DOHH2 (cell line): ENCODE measurements around the gene SEMA4D.

Experiments used
- EZH2phosphoT487 ChIP-seq: fragments of 200-600 bp; sonication (generic); IDR thresholded peaks from 2 replicates; pipeline ENCODE4 v1.6.1; 2017; ENCODE audit warnings: borderline replicate concordance, mild to moderate bottlenecking, antibody characterized with exemption, low read length, moderate library complexity, mixed read lengths
- TF ChIP-seq, protein P1 (sequence below): fragments of 200-600 bp; sonication (generic); IDR thresholded peaks from one replicate; pipeline ENCODE4 v1.5.1; 2014; ENCODE audit warnings: antibody characterized with exemption, mild to moderate bottlenecking, low read depth, low read length; ENCODE audit not compliant: poor library complexity, severe bottlenecking

DNA sequence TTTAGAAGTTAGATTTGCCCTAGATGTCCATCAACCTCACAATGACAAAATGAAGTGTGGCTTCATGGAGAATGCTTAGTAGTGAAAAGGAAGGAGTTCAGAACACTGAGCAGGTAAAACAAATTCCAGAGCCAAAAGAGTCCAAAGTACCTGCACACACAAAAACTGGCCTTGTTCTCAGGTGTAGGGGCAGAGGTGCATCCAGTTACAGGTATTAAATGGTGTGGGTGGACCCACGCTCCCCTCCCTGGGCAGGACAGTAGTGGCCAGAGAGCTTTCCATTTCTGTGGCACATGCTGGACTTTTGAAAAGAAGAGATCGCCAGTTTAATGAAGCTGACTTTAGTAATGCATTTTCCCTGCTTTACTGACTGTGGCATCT, 132.4 kb downstream of the SEMA4D start:
- TF ChIP-seq, protein P1, sequence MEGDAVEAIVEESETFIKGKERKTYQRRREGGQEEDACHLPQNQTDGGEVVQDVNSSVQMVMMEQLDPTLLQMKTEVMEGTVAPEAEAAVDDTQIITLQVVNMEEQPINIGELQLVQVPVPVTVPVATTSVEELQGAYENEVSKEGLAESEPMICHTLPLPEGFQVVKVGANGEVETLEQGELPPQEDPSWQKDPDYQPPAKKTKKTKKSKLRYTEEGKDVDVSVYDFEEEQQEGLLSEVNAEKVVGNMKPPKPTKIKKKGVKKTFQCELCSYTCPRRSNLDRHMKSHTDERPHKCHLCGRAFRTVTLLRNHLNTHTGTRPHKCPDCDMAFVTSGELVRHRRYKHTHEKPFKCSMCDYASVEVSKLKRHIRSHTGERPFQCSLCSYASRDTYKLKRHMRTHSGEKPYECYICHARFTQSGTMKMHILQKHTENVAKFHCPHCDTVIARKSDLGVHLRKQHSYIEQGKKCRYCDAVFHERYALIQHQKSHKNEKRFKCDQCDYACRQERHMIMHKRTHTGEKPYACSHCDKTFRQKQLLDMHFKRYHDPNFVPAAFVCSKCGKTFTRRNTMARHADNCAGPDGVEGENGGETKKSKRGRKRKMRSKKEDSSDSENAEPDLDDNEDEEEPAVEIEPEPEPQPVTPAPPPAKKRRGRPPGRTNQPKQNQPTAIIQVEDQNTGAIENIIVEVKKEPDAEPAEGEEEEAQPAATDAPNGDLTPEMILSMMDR, result no peak
- no peak for TF ChIP-seq EZH2phosphoT487
